IPS-18a (cell line): ENCODE measurements around the gene SPACA6.

ENCODE experiments used
- H3K27ac ChIP-seq: one replicate; pipeline ENCODE4 v1.5.1; 2013; ENCODE audit warnings: low read length
- H3K27me3 ChIP-seq: one replicate; pipeline ENCODE4 v1.6.1; 2013; ENCODE audit warnings: mild to moderate bottlenecking, low read length; ENCODE audit not compliant: control insufficient read depth, insufficient read depth
- H3K36me3 ChIP-seq: one replicate; pipeline ENCODE4 v1.6.1; 2013; ENCODE audit warnings: low read depth, low read length; ENCODE audit not compliant: control insufficient read depth
- H3K4me1 ChIP-seq: one replicate; pipeline ENCODE4 v1.6.1; 2013; ENCODE audit warnings: low read depth, low read length; ENCODE audit not compliant: control insufficient read depth
- H3K4me3 ChIP-seq: one replicate; pipeline ENCODE4 v1.5.1; 2013; ENCODE audit warnings: low read length
- H3K9ac ChIP-seq: one replicate; pipeline ENCODE4 v1.6.1; 2013; ENCODE audit warnings: mild to moderate bottlenecking, low read length, moderate library complexity
- H3K9me3 ChIP-seq: one replicate; pipeline ENCODE4 v1.6.1; 2013; ENCODE audit warnings: low read depth, low read length; ENCODE audit not compliant: control insufficient read depth

Gene SPACA6

DNA sequence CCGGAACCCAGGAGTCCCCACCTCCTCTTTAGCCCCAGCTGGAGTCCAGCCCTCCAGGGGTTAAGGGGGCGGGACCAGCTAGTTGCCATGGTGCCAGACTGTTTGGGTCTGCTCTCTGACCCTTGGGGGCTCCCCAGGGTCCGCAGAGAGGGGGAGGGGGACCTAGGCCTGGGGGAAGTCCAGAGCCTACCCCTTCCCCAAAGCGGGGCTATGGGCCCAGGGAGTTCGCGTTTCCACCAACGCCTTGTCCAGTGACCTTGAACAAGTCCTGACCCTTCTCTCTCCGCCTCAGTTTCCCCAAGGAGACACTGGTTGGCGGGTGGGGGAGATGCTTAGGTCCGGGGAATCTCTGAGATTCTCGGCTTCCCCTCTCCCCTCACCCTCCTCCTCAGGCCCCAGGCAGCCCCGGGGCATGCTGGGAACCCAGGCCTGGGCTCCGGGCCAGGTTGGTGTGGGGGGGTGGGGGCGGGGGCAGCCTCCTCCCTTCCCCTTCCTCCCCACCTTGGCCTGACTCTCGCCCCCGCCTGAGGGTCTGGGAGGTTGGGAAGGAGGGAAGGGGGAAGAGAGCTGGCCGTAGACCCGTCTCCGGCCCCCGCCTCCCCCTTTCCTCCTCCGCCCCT is 2.6 kb upstream of the SPACA6 start:
- H3K36me3 ChIP-seq: peaks cover 3% of the 10 kb centered on the region
- peaks cover 18% of the 10 kb centered on the region for H3K4me1 ChIP-seq
- H3K27ac ChIP-seq: peak overlapping the region; percentile 85
- no peaks in the 10 kb centered on the region for H3K27me3 ChIP-seq
- peak overlapping the region; percentile 85 for H3K4me3 ChIP-seq
- no peaks in the 10 kb centered on the region for H3K9me3 ChIP-seq
- H3K9ac ChIP-seq: peak overlapping the region; percentile 69

DNA sequence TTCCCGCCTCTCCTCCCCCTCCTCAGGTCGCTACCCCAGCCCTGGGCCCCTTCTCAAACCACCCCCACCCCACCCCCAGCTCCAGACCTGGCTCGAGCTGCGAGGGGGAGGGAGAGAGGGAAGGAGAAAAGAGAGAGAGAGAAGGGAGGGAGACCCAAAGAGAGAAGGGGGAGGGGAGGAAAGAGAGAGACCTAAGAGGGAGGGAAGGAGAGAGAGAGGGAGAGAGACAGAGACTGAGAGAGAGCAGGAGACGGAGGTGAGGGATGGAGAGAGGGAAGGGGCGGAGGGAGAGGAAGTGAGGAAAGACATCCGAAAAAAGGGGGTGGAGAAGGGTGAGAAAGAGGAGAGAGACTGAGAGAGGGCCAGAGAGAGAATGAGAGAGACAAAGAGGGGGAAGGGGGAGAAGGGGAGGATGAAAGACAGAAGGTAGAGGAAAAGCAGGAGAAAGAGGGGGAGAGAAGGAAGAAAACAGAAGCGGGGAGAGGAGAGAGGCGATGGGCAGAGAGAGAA is 2.0 kb upstream of the SPACA6 start:
- peaks cover 3% of the 10 kb centered on the region for H3K36me3 ChIP-seq
- no peaks in the 10 kb centered on the region for H3K9me3 ChIP-seq
- peak overlapping the region; percentile 12 for H3K9ac ChIP-seq
- H3K4me1 ChIP-seq: peaks cover 18% of the 10 kb centered on the region
- peak overlapping the region; percentile 85 for H3K4me3 ChIP-seq
- no peaks in the 10 kb centered on the region for H3K27me3 ChIP-seq
- H3K27ac ChIP-seq: no peak overlapping the region

DNA sequence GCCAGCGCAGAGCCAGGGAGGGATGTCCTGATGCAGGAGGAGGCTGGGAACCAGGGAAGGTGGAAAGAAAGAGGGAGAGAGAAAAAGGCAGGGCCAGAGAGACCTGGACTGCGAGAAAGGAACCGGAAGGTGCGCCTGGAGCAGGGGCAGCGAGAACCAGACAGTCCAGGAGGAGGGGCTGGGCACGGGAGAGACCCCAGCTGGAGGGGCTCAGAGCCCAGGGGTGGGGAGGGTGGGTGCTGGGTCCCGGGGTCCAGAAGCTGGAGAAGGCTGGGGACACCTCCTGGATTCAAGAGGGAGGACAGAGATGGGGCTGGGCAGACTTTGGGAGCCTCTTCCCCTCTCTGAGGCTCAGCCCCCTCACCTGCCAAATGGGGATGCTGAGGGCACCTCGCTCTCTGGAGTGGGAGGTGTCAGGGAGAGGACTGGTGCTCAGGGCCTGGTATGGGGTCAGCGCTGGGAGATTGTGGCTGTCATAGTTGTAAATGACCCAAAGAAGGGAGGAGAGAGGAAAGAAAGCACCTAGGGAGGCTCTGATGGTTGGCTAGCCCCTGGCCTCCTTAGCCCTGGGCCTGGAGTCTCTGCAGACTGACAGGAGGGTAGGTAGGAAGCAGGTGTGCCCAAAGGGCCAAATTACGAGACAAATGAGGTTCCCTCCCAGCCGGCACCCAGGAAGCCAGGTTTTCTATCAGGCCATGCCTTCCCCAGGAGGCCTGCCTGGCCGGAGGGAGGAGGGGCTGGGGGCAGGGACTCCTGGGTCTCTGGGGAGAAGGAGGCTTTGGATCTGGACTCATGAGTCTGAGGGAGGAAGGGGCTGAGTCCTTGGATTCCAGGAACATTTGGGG is 1.3 kb upstream of the SPACA6 start:
- no peaks in the 10 kb centered on the region for H3K27me3 ChIP-seq
- H3K9me3 ChIP-seq: no peaks in the 10 kb centered on the region
- H3K9ac ChIP-seq: peak overlapping the region; percentile 12
- H3K27ac ChIP-seq: no peak overlapping the region
- H3K4me1 ChIP-seq: peaks cover 18% of the 10 kb centered on the region
- H3K4me3 ChIP-seq: peak overlapping the region; percentile 85
- peaks cover 3% of the 10 kb centered on the region for H3K36me3 ChIP-seq

DNA sequence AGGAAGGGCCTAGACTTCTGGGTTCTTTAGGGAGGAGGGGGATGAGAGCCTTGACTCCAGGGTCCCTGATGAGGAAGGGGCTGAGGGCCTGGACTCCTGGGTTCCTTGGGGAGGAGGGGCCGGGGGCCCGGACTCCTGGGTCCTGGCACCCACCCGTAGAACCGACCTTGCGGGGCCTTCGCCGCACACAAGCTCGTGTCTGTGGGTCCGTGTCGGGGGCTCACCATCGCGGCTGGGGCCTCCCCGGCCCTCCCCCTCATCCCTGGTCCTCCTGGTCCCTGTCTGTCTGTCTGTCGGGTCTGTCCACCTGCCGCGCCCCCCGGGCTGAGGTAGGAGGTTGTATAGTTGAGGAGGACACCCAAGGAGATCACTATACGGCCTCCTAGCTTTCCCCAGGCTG is 662 bp upstream of the SPACA6 start:
- Histone ChIP-seq H3K4me3 (no peak overlapping the region), H3K27me3 (no peaks in the 10 kb centered on the region), H3K27ac (no peak overlapping the region), H3K4me1 (peaks cover 11% of the 10 kb centered on the region), H3K36me3 (peaks cover 3% of the 10 kb centered on the region), H3K9ac (no peak overlapping the region), H3K9me3 (no peaks in the 10 kb centered on the region)

DNA sequence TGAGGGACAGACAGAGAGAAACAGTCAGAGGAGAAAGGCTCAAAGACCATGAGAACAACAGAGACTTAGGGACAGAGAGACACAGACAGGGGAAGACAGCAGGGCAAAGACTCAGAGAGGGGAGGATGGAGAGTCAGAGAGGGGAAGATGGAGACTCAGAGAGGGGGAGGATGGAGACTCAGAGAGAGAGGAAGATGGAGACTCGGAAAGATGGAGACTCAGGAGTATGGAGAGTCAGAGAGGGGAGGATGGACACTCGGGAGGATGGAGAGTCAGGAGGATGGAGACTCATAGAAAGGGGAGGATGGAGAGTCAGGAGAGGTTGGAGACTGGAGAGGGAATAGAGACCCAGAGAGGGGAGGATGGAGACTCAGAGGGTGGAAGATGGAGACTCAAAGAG is 689 bp downstream of the SPACA6 start:
- Histone ChIP-seq H3K27me3 (no peaks in the 10 kb centered on the region), H3K4me1 (peaks cover 8% of the 10 kb centered on the region), H3K9me3 (no peaks in the 10 kb centered on the region), H3K36me3 (peaks cover 3% of the 10 kb centered on the region), H3K9ac (no peak overlapping the region), H3K27ac (no peak overlapping the region), H3K4me3 (no peak overlapping the region)

DNA sequence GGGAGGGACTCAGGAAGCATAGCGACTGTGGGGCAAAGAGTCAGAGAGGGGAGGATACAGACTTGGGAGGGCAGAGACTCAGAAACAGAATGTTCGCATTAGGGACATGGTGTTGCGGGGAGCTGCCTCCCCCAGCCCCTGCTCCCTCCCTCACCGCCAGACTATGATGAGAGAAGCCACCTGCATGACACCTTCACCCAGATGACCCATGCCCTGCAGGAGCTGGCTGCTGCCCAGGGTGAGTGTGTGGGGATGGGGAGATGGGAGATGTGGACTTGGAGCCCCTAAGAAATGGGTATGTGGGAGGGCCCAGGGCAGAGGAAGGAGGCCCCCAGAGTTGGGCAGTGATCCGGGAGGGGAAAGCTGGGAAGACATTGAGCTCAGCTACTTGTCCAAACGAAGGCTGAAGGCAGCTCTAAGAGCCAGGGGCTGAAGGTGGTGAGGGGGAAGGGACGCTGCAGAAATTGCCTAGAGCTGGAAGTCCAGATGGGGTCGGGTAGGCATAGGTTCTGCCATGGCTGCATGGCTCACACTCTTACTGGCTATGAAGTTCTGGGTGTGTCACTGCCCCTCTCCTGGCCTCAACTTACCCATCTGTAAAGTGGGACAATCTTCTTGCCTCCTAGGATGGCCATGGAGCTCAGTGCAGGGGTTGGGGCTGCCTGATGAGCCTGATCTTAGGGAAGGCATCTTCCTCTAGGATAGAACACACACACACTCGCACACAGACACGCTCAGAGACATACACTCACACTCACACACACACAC is 1.4 kb downstream of the SPACA6 start:
- Histone ChIP-seq H3K27ac (no peak overlapping the region), H3K27me3 (no peaks in the 10 kb centered on the region), H3K4me3 (no peak overlapping the region), H3K36me3 (peaks cover 3% of the 10 kb centered on the region), H3K9ac (no peak overlapping the region), H3K4me1 (peaks cover 8% of the 10 kb centered on the region), H3K9me3 (no peaks in the 10 kb centered on the region)

DNA sequence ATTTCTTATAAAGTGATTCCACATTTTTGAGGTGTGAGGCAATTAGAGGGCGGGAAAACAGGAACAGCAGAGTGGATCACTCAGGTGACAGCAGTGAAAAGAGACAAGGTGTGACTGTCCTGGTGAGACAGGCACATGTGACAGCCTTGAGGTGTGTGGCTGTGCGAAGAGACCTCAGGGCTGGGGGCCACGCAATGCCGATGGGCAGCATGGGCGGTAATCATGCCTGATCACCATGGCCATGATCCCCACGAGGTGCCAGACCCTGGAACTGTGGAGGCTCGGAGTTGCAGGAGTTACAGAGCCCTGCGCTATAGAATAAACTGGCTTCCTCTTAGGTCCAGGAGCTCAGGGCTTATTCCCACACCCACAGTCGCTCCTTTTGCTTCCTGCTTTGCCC is 2.0 kb downstream of the SPACA6 start:
- Histone ChIP-seq H3K27me3 (no peaks in the 10 kb centered on the region), H3K4me1 (peaks cover 8% of the 10 kb centered on the region), H3K4me3 (no peak overlapping the region), H3K9me3 (no peaks in the 10 kb centered on the region), H3K27ac (no peak overlapping the region), H3K36me3 (peaks cover 3% of the 10 kb centered on the region), H3K9ac (no peak overlapping the region)

DNA sequence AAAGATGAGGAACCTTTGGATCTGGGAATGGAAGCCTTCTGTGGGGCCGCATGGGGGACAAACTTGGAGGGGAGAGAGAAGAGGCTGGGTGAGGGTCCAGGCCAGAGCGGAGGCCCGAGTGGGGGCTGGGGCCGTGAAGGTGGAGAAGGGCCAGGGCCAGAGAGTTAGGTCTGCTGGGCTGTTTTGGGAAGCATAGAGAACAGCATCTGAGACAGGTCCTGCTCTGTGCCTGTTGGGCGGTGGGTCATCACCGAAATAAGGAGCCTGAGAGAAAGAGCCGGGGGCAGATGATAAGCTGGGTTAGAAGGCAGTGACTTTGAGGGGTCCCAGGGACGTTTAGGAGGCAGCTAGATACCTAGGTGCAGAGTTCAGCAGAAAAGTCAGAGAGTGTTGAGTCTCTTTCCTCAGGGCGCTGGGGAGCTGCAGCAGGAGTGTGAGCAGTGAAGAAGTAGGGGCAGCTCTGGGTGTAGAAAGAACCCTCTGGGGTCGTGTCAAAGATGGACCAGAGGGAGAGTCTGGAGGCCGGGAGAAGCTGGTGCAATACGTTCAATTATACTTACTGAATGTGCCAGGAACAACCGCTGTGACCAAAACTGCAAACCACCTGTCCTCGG is 2.7 kb downstream of the SPACA6 start:
- no peaks in the 10 kb centered on the region for H3K9me3 ChIP-seq
- no peak overlapping the region for H3K27ac ChIP-seq
- H3K4me1 ChIP-seq: peaks cover 8% of the 10 kb centered on the region
- no peak overlapping the region for H3K9ac ChIP-seq
- H3K36me3 ChIP-seq: peaks cover 3% of the 10 kb centered on the region
- H3K4me3 ChIP-seq: no peak overlapping the region
- H3K27me3 ChIP-seq: no peaks in the 10 kb centered on the region

DNA sequence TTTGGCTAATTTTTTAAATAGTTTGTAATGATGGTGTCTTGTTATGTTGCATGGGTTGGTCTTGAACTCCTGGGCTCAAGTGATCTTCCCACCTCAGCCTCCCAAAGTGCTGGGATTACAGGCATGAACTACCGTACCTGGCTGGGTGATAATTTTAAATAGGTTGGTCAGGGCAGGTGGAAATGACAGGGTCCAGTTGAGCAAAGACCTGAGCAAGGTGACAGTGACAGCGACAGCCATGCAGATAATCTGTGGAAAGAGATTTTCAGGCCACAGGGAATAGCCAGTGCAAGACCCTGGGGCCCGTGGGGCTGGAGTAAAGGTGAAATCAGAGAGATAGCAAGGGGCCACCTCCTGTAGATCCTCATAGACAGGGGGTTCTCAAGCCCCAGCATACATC is 3.5 kb downstream of the SPACA6 start:
- Histone ChIP-seq H3K4me3 (no peak overlapping the region), H3K9me3 (no peaks in the 10 kb centered on the region), H3K27ac (no peak overlapping the region), H3K4me1 (peaks cover 12% of the 10 kb centered on the region), H3K36me3 (peaks cover 3% of the 10 kb centered on the region), H3K9ac (no peak overlapping the region), H3K27me3 (no peaks in the 10 kb centered on the region)

DNA sequence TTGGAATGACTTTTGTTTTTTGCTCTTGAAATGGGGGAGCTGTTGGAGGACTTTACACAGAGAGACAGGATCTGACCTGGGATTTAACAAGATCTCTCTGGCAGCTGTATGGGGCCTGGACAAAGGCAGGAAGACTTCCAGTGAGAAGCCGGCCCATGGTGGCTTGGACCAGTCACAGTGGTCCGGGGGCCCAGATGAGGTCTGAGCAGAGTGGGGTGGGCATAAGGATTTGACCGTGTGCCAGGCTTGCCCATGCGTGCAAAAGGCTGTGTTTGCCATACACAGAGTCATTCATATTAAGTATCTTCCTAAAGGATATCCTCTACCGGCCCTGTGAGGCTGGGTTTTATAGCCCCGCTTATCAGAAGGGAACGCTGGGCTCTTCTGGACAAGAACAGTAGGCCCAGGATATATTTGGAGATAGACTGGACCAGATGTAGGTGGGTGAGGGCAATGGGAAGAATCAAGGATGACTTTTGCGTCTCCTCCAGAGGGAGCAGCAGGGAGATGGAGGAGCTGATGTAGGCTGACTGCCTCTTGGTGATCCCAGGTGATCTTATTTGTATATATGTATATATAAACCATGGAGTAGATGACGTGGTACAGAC is 4.1 kb downstream of the SPACA6 start:
- H3K9me3 ChIP-seq: no peaks in the 10 kb centered on the region
- peaks cover 10% of the 10 kb centered on the region for H3K4me1 ChIP-seq
- H3K9ac ChIP-seq: no peak overlapping the region
- no peaks in the 10 kb centered on the region for H3K27me3 ChIP-seq
- H3K36me3 ChIP-seq: peaks cover 3% of the 10 kb centered on the region
- H3K4me3 ChIP-seq: no peak overlapping the region
- H3K27ac ChIP-seq: no peak overlapping the region

DNA sequence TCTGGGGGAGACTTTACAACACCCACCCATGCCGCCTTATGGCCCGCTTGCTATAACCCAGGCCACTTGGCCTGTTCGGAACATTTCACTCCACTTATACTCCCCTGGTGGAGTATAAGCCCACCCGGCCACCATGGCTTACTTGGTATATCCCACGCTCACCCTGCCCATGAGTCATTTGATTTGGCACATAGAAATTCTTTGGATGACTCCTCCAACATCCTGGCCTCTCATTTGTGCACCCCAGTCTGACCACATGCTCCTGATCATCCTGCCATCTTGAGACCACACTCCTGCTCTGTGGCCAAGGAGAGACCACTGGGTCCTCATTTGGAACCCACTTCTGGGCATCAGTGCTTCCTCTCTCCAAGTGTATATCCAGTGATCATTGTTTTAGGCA is 5.2 kb downstream of the SPACA6 start:
- no peak overlapping the region for H3K27ac ChIP-seq
- peaks cover 8% of the 10 kb centered on the region for H3K4me1 ChIP-seq
- H3K27me3 ChIP-seq: peaks cover 2% of the 10 kb centered on the region
- no peak overlapping the region for H3K4me3 ChIP-seq
- H3K9ac ChIP-seq: no peak overlapping the region
- H3K36me3 ChIP-seq: peaks cover 3% of the 10 kb centered on the region
- H3K9me3 ChIP-seq: no peaks in the 10 kb centered on the region
